ENCODE data around the gene GALNT11.
"Not testable (repeated sequence)": the region's sequence is repeated elsewhere in the genome, so short reads cannot be mapped to it uniquely, and the experiment has no call there.

DNA sequence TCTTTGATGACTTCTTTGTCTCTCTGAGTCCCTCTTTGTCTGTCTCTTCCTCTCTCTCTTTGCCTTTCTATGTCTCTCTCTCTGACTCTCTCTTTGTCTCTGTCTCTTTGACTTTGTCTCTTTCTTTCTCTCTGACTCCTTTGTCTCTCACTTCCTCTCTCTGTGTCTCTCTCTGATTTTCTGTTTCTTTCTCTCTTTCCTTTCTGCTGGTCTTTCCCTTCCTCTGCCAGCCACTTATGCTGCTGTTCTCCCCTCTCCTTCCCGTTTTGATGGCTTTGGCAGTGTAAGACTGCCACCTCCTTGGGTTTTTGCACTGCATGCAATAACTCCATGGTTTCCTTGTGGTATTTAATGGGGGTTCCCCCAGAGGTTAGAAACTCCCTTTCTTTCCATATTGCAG is 5.2 kb downstream of the GALNT11 start:
- TF ChIP-seq, protein P1, sequence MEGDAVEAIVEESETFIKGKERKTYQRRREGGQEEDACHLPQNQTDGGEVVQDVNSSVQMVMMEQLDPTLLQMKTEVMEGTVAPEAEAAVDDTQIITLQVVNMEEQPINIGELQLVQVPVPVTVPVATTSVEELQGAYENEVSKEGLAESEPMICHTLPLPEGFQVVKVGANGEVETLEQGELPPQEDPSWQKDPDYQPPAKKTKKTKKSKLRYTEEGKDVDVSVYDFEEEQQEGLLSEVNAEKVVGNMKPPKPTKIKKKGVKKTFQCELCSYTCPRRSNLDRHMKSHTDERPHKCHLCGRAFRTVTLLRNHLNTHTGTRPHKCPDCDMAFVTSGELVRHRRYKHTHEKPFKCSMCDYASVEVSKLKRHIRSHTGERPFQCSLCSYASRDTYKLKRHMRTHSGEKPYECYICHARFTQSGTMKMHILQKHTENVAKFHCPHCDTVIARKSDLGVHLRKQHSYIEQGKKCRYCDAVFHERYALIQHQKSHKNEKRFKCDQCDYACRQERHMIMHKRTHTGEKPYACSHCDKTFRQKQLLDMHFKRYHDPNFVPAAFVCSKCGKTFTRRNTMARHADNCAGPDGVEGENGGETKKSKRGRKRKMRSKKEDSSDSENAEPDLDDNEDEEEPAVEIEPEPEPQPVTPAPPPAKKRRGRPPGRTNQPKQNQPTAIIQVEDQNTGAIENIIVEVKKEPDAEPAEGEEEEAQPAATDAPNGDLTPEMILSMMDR (IDR thresholded peaks at IDR 0.05) = not testable (repeated sequence)
- not testable (repeated sequence) for TF ChIP-seq EP300 (IDR thresholded peaks at IDR 0.05)
